Neutrophil (primary cell): ENCODE measurements around the gene CACNA1E.

Experiments
- H3K27ac ChIP-seq: fragments of 200-600 bp; sonication (generic); 2 replicates; pipeline ENCODE4 v1.5.1; 2016; ENCODE audit warnings: mild to moderate bottlenecking, moderate library complexity
- H3K27me3 ChIP-seq: fragments of 200-600 bp; sonication (generic); 2 replicates; pipeline ENCODE4 v1.6.0; 2016; ENCODE audit warnings: mild to moderate bottlenecking
- H3K36me3 ChIP-seq: fragments of 200-600 bp; sonication (generic); 2 replicates; pipeline ENCODE4 v1.5.1; 2017
- H3K4me1 ChIP-seq, 2 experiments: fragments of 200-600 bp in 1 of 2; sonication (generic) in 1 of 2; 1 replicate in 1 of 2; 2 replicates in 1 of 2; pipeline versions ENCODE4 v1.5.1 to v1.6.1; 2013 to 2016; ENCODE audit warnings: low read depth in 1 of 2, low read length in 1 of 2, mild to moderate bottlenecking in 1 of 2, moderate library complexity in 1 of 2; ENCODE audit not compliant: control insufficient read depth in 1 of 2, insufficient read depth in 1 of 2
- H3K4me3 ChIP-seq, 2 experiments: fragments of 200-600 bp in 1 of 2; sonication (generic) in 1 of 2; 1 replicate in 1 of 2; 2 replicates in 1 of 2; pipeline ENCODE4 v1.5.1; 2013 to 2016; ENCODE audit warnings: low read depth in 1 of 2, low read length in 1 of 2, mild to moderate bottlenecking in 1 of 2, moderate library complexity in 1 of 2
- H3K9me3 ChIP-seq: fragments of 200-600 bp; sonication (generic); 2 replicates; pipeline ENCODE4 v1.5.1; 2016
- CTCF ChIP-seq: fragments of 200-600 bp; sonication (generic); IDR thresholded peaks from 2 replicates; pipeline ENCODE4 v1.5.1; 2016; ENCODE audit warnings: antibody characterized with exemption

Gene CACNA1E

GRCh38 chr1:181545395-181545794, 62.1 kb downstream of the CACNA1E start:
- H3K9me3 ChIP-seq = no peaks in the 10 kb centered on the region
- H3K4me3 ChIP-seq = no peak overlapping the region
- TF ChIP-seq CTCF = no peak
- H3K4me1 ChIP-seq = peaks cover 12 to 14% of the 10 kb centered on the region in 2 experiments
- H3K27ac ChIP-seq = no peak overlapping the region
- peaks cover 39% of the 10 kb centered on the region for H3K27me3 ChIP-seq
- H3K36me3 ChIP-seq = no peaks in the 10 kb centered on the region

GRCh38 chr1:181548497-181548896, 65.2 kb downstream of the CACNA1E start:
- no peak overlapping the region for H3K4me3 ChIP-seq
- H3K27me3 ChIP-seq = peaks cover 44% of the 10 kb centered on the region
- no peaks in the 10 kb centered on the region for H3K36me3 ChIP-seq
- no peaks in the 10 kb centered on the region for H3K9me3 ChIP-seq
- no peak for TF ChIP-seq CTCF
- no peak overlapping the region for H3K27ac ChIP-seq
- H3K4me1 ChIP-seq = peaks cover 0 to 8% of the 10 kb centered on the region in 2 experiments

- H3K27ac ChIP-seq = no peak overlapping the region
- no peak for TF ChIP-seq CTCF
- no peak overlapping the region for H3K4me3 ChIP-seq
- peaks cover 0 to 8% of the 10 kb centered on the region in 2 experiments for H3K4me1 ChIP-seq
- no peaks in the 10 kb centered on the region for H3K9me3 ChIP-seq
- H3K36me3 ChIP-seq = no peaks in the 10 kb centered on the region
- H3K27me3 ChIP-seq = peaks cover 50% of the 10 kb centered on the region
These were observed 67.9 kb downstream of the CACNA1E start for GRCh38 chr1:181551249-181551648.

- H3K27me3 ChIP-seq = peaks cover 50% of the 10 kb centered on the region
- H3K4me3 ChIP-seq = no peak overlapping the region
- peaks cover 0 to 8% of the 10 kb centered on the region in 2 experiments for H3K4me1 ChIP-seq
- no peaks in the 10 kb centered on the region for H3K9me3 ChIP-seq
- no peak overlapping the region for H3K27ac ChIP-seq
- no peak for TF ChIP-seq CTCF
- H3K36me3 ChIP-seq = no peaks in the 10 kb centered on the region
These were observed 68.4 kb downstream of the CACNA1E start for GRCh38 chr1:181551754-181552153.

GRCh38 chr1:181554465-181554864, 71.1 kb downstream of the CACNA1E start:
- H3K27me3 ChIP-seq = peaks cover 63% of the 10 kb centered on the region
- no peak for TF ChIP-seq CTCF
- no peaks in the 10 kb centered on the region for H3K36me3 ChIP-seq

GRCh38 chr1:181556631-181557030, 73.3 kb downstream of the CACNA1E start:
- H3K4me3 ChIP-seq = no peak overlapping the region
- H3K27ac ChIP-seq = no peak overlapping the region
- no peaks in the 10 kb centered on the region for H3K4me1 ChIP-seq
- H3K27me3 ChIP-seq = peaks cover 64% of the 10 kb centered on the region
- H3K9me3 ChIP-seq = no peaks in the 10 kb centered on the region
- no peaks in the 10 kb centered on the region for H3K36me3 ChIP-seq
- TF ChIP-seq CTCF = no peak

More at GRCh38 chr1:181554465-181554864, 71.1 kb downstream of the CACNA1E start:
- Histone ChIP-seq H3K9me3 (no peaks in the 10 kb centered on the region), H3K4me3 (no peak overlapping the region), H3K4me1 (peaks cover 0 to 2% of the 10 kb centered on the region in 2 experiments), H3K27ac (no peak overlapping the region)
